Parathyroid adenoma (tissue), 2 donors: ENCODE data around the gene GPR89A.
"Not testable (repeated sequence)": the region's sequence is repeated elsewhere in the genome, so short reads cannot be mapped to it uniquely, and the experiment has no call there.

Experiments used
- H2AFZ ChIP-seq: fragments of 300-600 bp; sonication (generic); one replicate; pipeline ENCODE4 v1.7.0; 2017; ENCODE audit warnings: antibody characterized with exemption, mild to moderate bottlenecking
- H3K27ac ChIP-seq: fragments of 300-600 bp; sonication (generic); one replicate; pipeline ENCODE4 v1.7.0; 2017
- H3K27me3 ChIP-seq: fragments of 300-600 bp; sonication (generic); one replicate; pipeline ENCODE4 v1.7.0; 2017; ENCODE audit warnings: low read length; ENCODE audit not compliant: control insufficient read depth, insufficient read depth
- H3K36me3 ChIP-seq: fragments of 300-600 bp; sonication (generic); one replicate; pipeline ENCODE4 v1.7.0; 2017; ENCODE audit warnings: low read length; ENCODE audit not compliant: control insufficient read depth, insufficient read depth
- H3K4me1 ChIP-seq: fragments of 300-600 bp; sonication (generic); one replicate; pipeline ENCODE4 v1.7.0; 2017; ENCODE audit warnings: control low read depth
- H3K4me2 ChIP-seq: fragments of 300-600 bp; sonication (generic); one replicate; pipeline ENCODE4 v1.7.0; 2017; ENCODE audit warnings: low read length
- H3K4me3 ChIP-seq: fragments of 300-600 bp; sonication (generic); one replicate; pipeline ENCODE4 v1.7.0; 2017; ENCODE audit warnings: low read depth, low read length
- H3K79me2 ChIP-seq: fragments of 300-600 bp; sonication (generic); one replicate; pipeline ENCODE4 v1.7.0; 2017; ENCODE audit warnings: control low read depth
- H3K9ac ChIP-seq: fragments of 300-600 bp; sonication (generic); one replicate; pipeline ENCODE4 v1.7.0; 2017; ENCODE audit warnings: mild to moderate bottlenecking
- H3K9me3 ChIP-seq: fragments of 300-600 bp; sonication (generic); one replicate; pipeline ENCODE4 v1.7.0; 2017; ENCODE audit warnings: low read length; ENCODE audit not compliant: control insufficient read depth
- TF ChIP-seq, protein P1 (sequence below): fragments of 300-600 bp; sonication (generic); IDR thresholded peaks from one replicate; pipeline ENCODE4 v1.7.0; 2017; ENCODE audit warnings: antibody characterized with exemption, mild to moderate bottlenecking
- donor health status: primary hyperparathyroidism.

GPR89A gene

DNA sequence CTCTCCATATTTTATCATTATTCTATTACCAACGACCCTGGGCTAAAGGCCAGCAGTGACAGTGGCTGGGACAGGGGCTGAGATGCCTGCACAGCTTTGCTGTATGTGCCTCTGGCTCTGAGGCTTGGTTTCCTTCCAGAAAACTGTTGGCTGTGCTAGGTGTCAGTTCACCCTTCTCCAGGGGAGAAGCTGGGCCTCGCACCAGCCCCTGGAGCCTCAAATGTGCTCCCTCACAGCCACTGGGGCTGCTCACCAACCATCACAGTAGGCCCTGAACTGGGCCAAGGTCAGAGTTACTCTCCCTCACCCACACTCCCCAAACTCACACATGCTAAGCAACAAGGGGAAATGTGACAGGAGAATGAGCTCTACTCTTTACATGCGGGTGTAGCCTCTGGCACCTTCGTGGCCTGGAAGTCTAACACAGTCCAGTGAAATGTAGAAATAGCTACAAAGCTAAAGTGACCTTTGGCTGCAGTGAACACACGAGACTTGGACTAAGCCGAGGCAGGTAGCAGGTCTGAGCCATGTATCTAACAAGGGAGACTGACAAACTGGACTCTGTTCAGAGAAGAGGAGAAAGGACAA is 106.8 kb downstream of the GPR89A start:
- no peaks in the 10 kb centered on the region for H3K4me1 ChIP-seq
- H2AFZ ChIP-seq: no peak overlapping the region
- H3K27ac ChIP-seq: no peak overlapping the region
- H3K4me2 ChIP-seq: no peak overlapping the region
- no peak overlapping the region for H3K4me3 ChIP-seq
- no peaks in the 10 kb centered on the region for H3K79me2 ChIP-seq
- no peak overlapping the region for H3K9ac ChIP-seq
- TF ChIP-seq, protein P1, sequence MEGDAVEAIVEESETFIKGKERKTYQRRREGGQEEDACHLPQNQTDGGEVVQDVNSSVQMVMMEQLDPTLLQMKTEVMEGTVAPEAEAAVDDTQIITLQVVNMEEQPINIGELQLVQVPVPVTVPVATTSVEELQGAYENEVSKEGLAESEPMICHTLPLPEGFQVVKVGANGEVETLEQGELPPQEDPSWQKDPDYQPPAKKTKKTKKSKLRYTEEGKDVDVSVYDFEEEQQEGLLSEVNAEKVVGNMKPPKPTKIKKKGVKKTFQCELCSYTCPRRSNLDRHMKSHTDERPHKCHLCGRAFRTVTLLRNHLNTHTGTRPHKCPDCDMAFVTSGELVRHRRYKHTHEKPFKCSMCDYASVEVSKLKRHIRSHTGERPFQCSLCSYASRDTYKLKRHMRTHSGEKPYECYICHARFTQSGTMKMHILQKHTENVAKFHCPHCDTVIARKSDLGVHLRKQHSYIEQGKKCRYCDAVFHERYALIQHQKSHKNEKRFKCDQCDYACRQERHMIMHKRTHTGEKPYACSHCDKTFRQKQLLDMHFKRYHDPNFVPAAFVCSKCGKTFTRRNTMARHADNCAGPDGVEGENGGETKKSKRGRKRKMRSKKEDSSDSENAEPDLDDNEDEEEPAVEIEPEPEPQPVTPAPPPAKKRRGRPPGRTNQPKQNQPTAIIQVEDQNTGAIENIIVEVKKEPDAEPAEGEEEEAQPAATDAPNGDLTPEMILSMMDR: no peak
- no peaks in the 10 kb centered on the region for H3K9me3 ChIP-seq
- H3K27me3 ChIP-seq: no peaks in the 10 kb centered on the region
- no peaks in the 10 kb centered on the region for H3K36me3 ChIP-seq

DNA sequence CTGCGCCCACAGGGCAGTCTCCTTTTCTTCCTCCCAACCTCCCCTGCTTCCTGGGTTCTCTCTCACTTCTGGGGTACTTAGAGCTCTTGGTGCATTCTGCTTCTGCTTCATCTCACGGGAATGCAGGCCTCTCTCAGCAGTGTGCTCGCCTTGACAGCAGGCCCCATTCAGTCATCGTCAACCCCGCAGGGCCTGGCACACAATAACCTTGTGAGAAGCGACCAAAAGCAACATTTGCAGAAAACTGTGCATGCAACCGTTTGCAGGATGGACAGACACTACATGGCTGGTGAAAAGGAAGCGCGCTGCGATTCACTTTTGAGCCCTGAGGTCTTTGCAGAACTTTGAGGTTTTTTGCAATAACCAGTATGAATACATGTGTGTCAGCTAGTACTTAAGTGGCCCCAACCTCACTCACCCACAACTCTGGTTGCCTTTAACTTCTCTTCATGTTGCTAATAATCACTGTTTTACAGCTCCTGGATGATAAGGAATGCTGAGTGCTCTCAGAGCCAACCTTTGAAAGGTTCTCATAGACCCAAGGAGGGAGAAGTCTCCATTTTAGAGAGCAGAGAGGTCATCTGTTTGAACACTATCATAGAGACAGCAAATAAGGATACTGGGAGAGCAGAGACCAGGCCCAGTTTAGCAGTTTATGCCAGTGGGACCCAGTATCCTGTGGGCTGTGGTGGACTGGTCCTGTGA is 109.0 kb downstream of the GPR89A start:
- Histone ChIP-seq H3K79me2 (no peaks in the 10 kb centered on the region), H3K27ac (no peak overlapping the region), H3K27me3 (no peaks in the 10 kb centered on the region), H3K4me1 (no peaks in the 10 kb centered on the region), H3K9ac (no peak overlapping the region), H3K36me3 (no peaks in the 10 kb centered on the region), H3K9me3 (no peaks in the 10 kb centered on the region), H3K4me2 (no peak overlapping the region), H3K4me3 (no peak overlapping the region), H2AFZ (no peak overlapping the region)
- TF ChIP-seq, protein P1: no peak

DNA sequence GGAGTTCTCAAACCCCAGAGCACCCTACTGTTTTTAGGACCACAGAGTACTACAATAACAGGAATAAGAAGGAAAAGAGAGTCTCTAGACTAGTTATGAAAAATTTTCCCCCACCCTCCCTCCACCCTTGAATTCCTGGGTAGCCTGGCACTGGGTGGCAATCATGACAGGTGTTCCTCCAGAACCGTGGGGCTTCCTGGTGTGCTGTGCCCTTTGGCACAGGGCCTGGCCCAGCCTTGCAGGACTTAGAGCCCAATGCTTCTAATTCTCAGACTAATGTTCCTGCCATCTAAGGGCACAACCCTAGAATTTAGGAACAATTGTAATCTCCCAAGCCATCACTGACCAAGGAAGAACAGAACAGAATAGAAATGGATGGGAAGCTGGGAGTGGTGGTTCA is 110.0 kb downstream of the GPR89A start:
- H3K36me3 ChIP-seq: no peaks in the 10 kb centered on the region
- no peak overlapping the region for H3K27ac ChIP-seq
- no peak overlapping the region for H3K9ac ChIP-seq
- TF ChIP-seq, protein P1: no peak
- H3K4me3 ChIP-seq: no peak overlapping the region
- H3K27me3 ChIP-seq: no peaks in the 10 kb centered on the region
- H3K79me2 ChIP-seq: no peaks in the 10 kb centered on the region
- no peak overlapping the region for H2AFZ ChIP-seq
- H3K4me2 ChIP-seq: no peak overlapping the region
- H3K4me1 ChIP-seq: no peaks in the 10 kb centered on the region
- no peaks in the 10 kb centered on the region for H3K9me3 ChIP-seq

DNA sequence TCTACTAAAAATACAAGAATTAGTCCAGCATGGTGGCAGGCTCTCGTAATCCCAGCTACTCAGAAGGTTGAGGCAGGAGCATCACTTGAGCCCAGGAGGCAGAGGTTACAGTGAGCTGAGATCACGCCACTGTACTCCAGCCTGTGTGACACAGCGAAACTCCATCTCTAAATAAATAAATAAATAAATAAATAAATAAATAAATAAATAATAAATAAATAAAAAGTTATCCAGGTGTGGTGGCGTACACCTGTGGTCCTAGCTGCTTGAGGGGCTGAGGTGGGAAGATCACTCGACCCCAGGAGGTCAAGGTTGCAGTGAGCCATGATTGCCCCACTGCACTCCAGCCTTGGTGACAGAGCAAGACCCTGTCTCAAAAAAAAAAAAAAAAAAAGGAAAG is 110.7 kb downstream of the GPR89A start:
- not testable (repeated sequence) for H3K36me3 ChIP-seq, H3K4me3 ChIP-seq, H3K79me2 ChIP-seq, H3K27me3 ChIP-seq, H3K4me1 ChIP-seq, H3K4me2 ChIP-seq, H2AFZ ChIP-seq, H3K9me3 ChIP-seq, H3K9ac ChIP-seq, H3K27ac ChIP-seq

DNA sequence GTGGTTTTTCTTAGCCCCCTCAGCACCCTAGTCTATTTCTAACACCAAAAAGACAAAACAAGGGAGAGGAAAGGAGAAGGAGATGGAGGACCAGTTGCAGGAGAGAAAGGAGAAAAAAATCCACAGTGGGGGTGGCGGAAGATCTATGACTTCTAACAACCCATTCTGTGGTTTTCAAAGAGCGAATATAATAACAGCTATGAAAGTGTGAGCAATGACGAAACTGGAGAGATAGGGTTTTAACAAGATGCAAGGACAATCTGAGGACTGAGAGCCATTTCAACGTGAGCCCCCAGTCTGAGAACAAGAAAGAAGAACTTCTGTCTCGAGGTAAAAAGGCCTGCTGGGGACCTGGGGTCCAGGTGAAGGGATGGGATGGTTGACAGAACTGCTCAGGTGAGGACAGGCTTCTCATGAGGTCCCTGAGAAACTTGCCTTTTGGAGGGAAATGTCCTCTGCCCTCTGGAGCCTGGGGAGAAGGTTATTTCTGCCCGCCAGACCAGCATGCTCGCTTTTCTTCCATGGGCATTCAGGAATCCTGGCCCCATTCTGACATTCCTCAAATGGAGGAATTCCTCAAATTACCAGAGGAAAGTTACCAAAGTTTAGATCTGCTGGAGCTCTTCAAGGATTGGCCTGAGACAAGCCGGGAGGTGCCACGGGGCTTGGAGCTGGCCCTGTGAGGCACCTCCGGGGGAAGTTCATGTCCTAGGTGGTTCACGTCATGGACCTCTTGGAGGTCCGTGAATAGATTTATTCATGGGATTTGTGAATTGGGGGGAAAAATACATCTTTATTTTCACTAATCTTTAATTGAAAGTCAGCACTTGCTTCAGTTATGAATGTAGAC is 111.7 kb downstream of the GPR89A start, which contains the start of gene CD160:
CD160 (plus strand) TSS at position 270 of the 850 bp plus-strand sequence. CDS start 8,829 bp downstream, outside the sequence.
- Histone ChIP-seq H3K4me2 (no peak within 1 kb of the TSS), H3K36me3 (no peaks in the 10 kb centered on the region), H3K4me3 (no peak within 1 kb of the TSS), H3K9ac (no peak within 1 kb of the TSS), H3K27ac (no peak within 1 kb of the TSS), H3K4me1 (no peaks in the 10 kb centered on the region), H3K79me2 (no peaks in the 10 kb centered on the region), H3K9me3 (no peaks in the 10 kb centered on the region), H2AFZ (no peak within 1 kb of the TSS), H3K27me3 (no peaks in the 10 kb centered on the region)
- TF ChIP-seq, protein P1: no peak
